SK-N-MC (cell line): ENCODE results near the gene TOM1L2.

Experiments
- EZH2 ChIP-seq: fragments of 200-600 bp; sonication (generic); IDR thresholded peaks from one replicate; pipeline ENCODE4 v1.6.1; 2017; ENCODE audit warnings: antibody characterized with exemption
- FOXP2 ChIP-seq: optimal IDR thresholded peaks from 2 replicates; pipeline ENCODE3; 2011; ENCODE audit warnings: mild to moderate bottlenecking, moderate library complexity; ENCODE audit not compliant: insufficient read depth; ENCODE audit errors: extremely low read length, control extremely low read depth
- POLR2AphosphoS5 ChIP-seq: IDR thresholded peaks from 2 replicates; pipeline ENCODE4 v1.6.1; 2012; ENCODE audit warnings: mild to moderate bottlenecking, low read depth, low read length, borderline replicate concordance

- TF ChIP-seq EZH2 (no peak), POLR2AphosphoS5 (no peak), FOXP2 (no peak)
Measured at GRCh38 chr17:17870247-17870646, 102.0 kb downstream of the TOM1L2 start.
